Neural progenitor cell (in vitro differentiated cells): Measurements from ENCODE around the gene BRINP3.

Experiments
- EZH2 ChIP-seq: fragments of 200-600 bp; sonication (generic); IDR thresholded peaks from 2 replicates; pipeline ENCODE4 v1.6.1; 2017; ENCODE audit warnings: antibody characterized with exemption, mild to moderate bottlenecking, moderate library complexity
- EZH2phosphoT487 ChIP-seq: fragments of 200-600 bp; sonication (generic); IDR thresholded peaks from 2 replicates; pipeline ENCODE4 v1.6.1; 2017; ENCODE audit warnings: antibody characterized with exemption

DNA sequence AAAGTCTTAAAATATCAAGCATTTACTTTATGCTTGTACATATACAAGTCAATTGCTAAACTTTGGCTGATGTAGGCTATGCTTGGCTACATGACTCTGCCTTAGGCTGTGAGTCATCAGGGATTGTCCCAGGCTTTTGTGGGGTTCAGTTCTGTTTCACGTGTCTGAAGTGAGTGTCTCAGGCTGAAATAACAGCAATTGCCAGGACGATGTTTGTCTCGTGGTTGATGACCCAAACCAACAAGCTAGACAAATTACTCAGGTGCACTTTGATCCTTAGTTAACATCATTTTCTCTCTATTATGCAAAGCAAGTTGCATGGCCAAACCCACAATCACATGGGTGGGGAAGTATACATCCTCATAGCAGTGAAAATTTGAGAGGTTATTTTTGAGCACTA, 410.1 kb downstream of the BRINP3 start:
- TF ChIP-seq EZH2 = no peak
- no peak for TF ChIP-seq EZH2phosphoT487
